Adipose tissue (tissue), 3 donors: ENCODE measurements around the gene UBE2L6. TPM values are rescaled to one million over a fixed set of nuclear protein-coding genes. Genes with fewer than 3 reads are reported as not detected.

ENCODE experiments used
- H3K27ac ChIP-seq: one replicate; pipeline ENCODE4 v1.5.1; 2013; ENCODE audit warnings: low read depth, low read length
- WGBS, 3 donors: extraction: QIAGEN DNeasy Blood & Tissue Kit; methylation state at CpG; one replicate each; pipeline ENCODE4 v1.1.7; 2013; 5-methylcytosine and 5-hydroxymethylcytosine counted together
- polyA plus RNA-seq, 3 donors: library from polyadenylated mRNA; stranded (reverse); fragments of 200-250 nt; gene quantifications; one replicate each; pipeline ENCODE4 v1.2.3, GENCODE V29; 2013
- donor health status: healthy with polysubstance abuse.
- donor health status: Bipolar disorder and iron deficiency.
- donor health status: healthy.

UBE2L6 gene
- polyA plus RNA-seq, result 100 to 1,000 TPM in 1 of 3 donors, 10 to 100 TPM in 2; 20.1 to 111 (median 38.6) TPM

- 0 to 1% (median 0%) methylated on average over 54 to 92 of the region's 92 CpGs for WGBS, 3 donors
- peak within 1 kb of the TSS; percentile 75 for H3K27ac ChIP-seq
Measured at GRCh38 chr11:57567515-57568329, at the start of gene UBE2L6. TSS of gene UBE2L6 (minus strand) at chr11:57567672. CDS start at chr11:57567611, 61 bp downstream.

GRCh38 chr11:57616595-57616994, 49.1 kb upstream of the UBE2L6 start:
- WGBS, 3 donors, result 49 to 80% (median 75%) methylated on average over 3 of the region's 3 CpGs

GRCh38 chr11:57615308-57615707, 47.8 kb upstream of the UBE2L6 start:
- no peak overlapping the region for H3K27ac ChIP-seq
- WGBS, 3 donors, result 76 to 86% (median 85%) methylated on average over 1 of the region's 1 CpG

More at GRCh38 chr11:57616595-57616994, 49.1 kb upstream of the UBE2L6 start:
- H3K27ac ChIP-seq, result no peak overlapping the region

- 75 to 88% (median 82%) methylated on average over 10 of the region's 10 CpGs for WGBS, 3 donors
- no peak overlapping the region for H3K27ac ChIP-seq
Measured at GRCh38 chr11:57614234-57614772, 46.8 kb upstream of the UBE2L6 start.

- H3K27ac ChIP-seq, result no peak overlapping the region
- 90 to 95% (median 93%) methylated on average over 4 of the region's 4 CpGs for WGBS, 3 donors
Measured at GRCh38 chr11:57610170-57610569, 42.7 kb upstream of the UBE2L6 start.

GRCh38 chr11:57605028-57605420, 37.6 kb upstream of the UBE2L6 start:
- H3K27ac ChIP-seq, result no peak overlapping the region
- 85 to 96% (median 92%) methylated on average over 5 of the region's 5 CpGs for WGBS, 3 donors

GRCh38 chr11:57604296-57605027, 37.0 kb upstream of the UBE2L6 start:
- 41 to 68% (median 41%) methylated on average over 8 of the region's 8 CpGs for WGBS, 3 donors
- H3K27ac ChIP-seq, result no peak overlapping the region

- no peak overlapping the region for H3K27ac ChIP-seq
- 83 to 96% (median 93%) methylated on average over 3 of the region's 3 CpGs for WGBS, 3 donors
Measured at GRCh38 chr11:57601297-57601696, 33.8 kb upstream of the UBE2L6 start.

- peak overlapping the region; percentile 12 for H3K27ac ChIP-seq
- WGBS, 3 donors, result 25 to 43% (median 42%) methylated on average over 2 of the region's 2 CpGs
Measured at GRCh38 chr11:57599381-57599780, 31.9 kb upstream of the UBE2L6 start.

- H3K27ac ChIP-seq, result no peak overlapping the region
- 37 to 61% (median 41%) methylated on average over 5 of the region's 5 CpGs for WGBS, 3 donors
Measured at GRCh38 chr11:57598831-57599155, 31.3 kb upstream of the UBE2L6 start.

GRCh38 chr11:57597916-57598830, 30.7 kb upstream of the UBE2L6 start:
- H3K27ac ChIP-seq, result peak overlapping the region; percentile 99
- 2 to 8% (median 3%) methylated on average over 29 to 33 of the region's 33 CpGs for WGBS, 3 donors

- peak within 1 kb of the TSS; percentile 99 for H3K27ac ChIP-seq
- WGBS, 3 donors, result 14 to 21% (median 16%) methylated on average over 10 of the region's 10 CpGs
Measured at GRCh38 chr11:57597461-57597915, 30.0 kb upstream of the UBE2L6 start, which contains the start of gene SERPING1. TSS of gene SERPING1 (plus strand) at chr11:57597685. CDS start at chr11:57598271, 586 bp downstream.

GRCh38 chr11:57596266-57596885, 28.9 kb upstream of the UBE2L6 start:
- 76 to 92% (median 85%) methylated on average over 5 of the region's 5 CpGs for WGBS, 3 donors
- H3K27ac ChIP-seq, result no peak overlapping the region

- WGBS, 3 donors, result 82 to 92% (median 83%) methylated on average over 3 of the region's 3 CpGs
Measured at GRCh38 chr11:57588046-57588710, 20.7 kb upstream of the UBE2L6 start.

GRCh38 chr11:57586711-57587245, 19.3 kb upstream of the UBE2L6 start:
- WGBS, 3 donors, result 42 to 50% (median 48%) methylated on average over 2 of the region's 2 CpGs
- H3K27ac ChIP-seq, result no peak overlapping the region

More at GRCh38 chr11:57588046-57588710, 20.7 kb upstream of the UBE2L6 start:
- H3K27ac ChIP-seq, result no peak overlapping the region

GRCh38 chr11:57585301-57585700, 17.8 kb upstream of the UBE2L6 start:
- H3K27ac ChIP-seq, result no peak overlapping the region

GRCh38 chr11:57584341-57584740, 16.9 kb upstream of the UBE2L6 start:
- WGBS, 3 donors, result 85 to 88% (median 87%) methylated on average over 9 of the region's 9 CpGs

More at GRCh38 chr11:57584341-57584740, 16.9 kb upstream of the UBE2L6 start:
- no peak overlapping the region for H3K27ac ChIP-seq
